PFSK-1 (cell line): ENCODE results near the gene REEP5.

Experiments
- FOXP2 ChIP-seq: optimal IDR thresholded peaks from 2 replicates; pipeline ENCODE3; 2011; ENCODE audit warnings: borderline replicate concordance, control low read depth, inconsistent platforms; ENCODE audit not compliant: insufficient read depth; ENCODE audit errors: extremely low read length, extremely low read depth
- POLR2AphosphoS5 ChIP-seq: IDR thresholded peaks from 2 replicates; pipeline ENCODE4 v1.6.1; 2012; ENCODE audit warnings: low read depth, mild to moderate bottlenecking, control low read depth, low read length, moderate library complexity
- SIN3A ChIP-seq: IDR thresholded peaks from 2 replicates; pipeline ENCODE4 v1.6.1; 2012; ENCODE audit warnings: mild to moderate bottlenecking, low read length, moderate library complexity, borderline replicate concordance; ENCODE audit not compliant: insufficient read depth
- TAF1 ChIP-seq: IDR thresholded peaks from 2 replicates; pipeline ENCODE4 v1.6.1; 2012; ENCODE audit warnings: low read length, control low read depth, borderline replicate concordance; ENCODE audit not compliant: insufficient read depth
- TF ChIP-seq, protein P1 (sequence below), 2 experiments: IDR thresholded peaks; 2 replicates each; pipeline versions ENCODE4 v1.6.1 to v1.8.0; 2011 to 2012; ENCODE audit warnings: low read depth in 2 of 2, low read length in 2 of 2, control low read depth in 1 of 2, inconsistent platforms in 1 of 2, mild to moderate bottlenecking in 1 of 2, moderate library complexity in 1 of 2; ENCODE audit not compliant: insufficient read depth in 1 of 2

The REEP5 gene

GRCh38 chr5:112921026-112921832 is 798 bp downstream of the REEP5 start:
- TF ChIP-seq SIN3A (peak; percentile 19; the same call in 1 of the 2 replicates), FOXP2 (no peak)

DNA sequence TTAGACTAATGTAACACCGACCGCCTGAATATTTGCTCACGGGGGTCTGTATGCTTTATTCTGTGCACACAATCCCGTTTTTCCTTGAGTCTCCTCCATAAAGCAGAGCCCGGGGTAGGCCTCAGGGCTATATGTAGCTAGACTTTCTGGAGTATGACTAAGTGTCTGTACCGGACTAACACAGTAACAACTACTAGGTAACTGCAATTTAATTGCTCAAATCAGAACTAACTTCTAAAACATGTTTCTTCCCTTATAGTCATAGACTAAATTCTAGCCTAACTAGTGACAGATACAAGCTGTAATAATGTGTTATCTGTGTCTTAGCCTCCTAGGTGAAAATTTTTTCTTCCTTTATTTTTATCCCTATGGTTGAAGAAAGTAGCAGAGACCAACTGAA is 2.1 kb downstream of the REEP5 start:
- TF ChIP-seq POLR2AphosphoS5 = no peak
- no peak for TF ChIP-seq SIN3A
- no peak for TF ChIP-seq TAF1
- TF ChIP-seq, protein P1, sequence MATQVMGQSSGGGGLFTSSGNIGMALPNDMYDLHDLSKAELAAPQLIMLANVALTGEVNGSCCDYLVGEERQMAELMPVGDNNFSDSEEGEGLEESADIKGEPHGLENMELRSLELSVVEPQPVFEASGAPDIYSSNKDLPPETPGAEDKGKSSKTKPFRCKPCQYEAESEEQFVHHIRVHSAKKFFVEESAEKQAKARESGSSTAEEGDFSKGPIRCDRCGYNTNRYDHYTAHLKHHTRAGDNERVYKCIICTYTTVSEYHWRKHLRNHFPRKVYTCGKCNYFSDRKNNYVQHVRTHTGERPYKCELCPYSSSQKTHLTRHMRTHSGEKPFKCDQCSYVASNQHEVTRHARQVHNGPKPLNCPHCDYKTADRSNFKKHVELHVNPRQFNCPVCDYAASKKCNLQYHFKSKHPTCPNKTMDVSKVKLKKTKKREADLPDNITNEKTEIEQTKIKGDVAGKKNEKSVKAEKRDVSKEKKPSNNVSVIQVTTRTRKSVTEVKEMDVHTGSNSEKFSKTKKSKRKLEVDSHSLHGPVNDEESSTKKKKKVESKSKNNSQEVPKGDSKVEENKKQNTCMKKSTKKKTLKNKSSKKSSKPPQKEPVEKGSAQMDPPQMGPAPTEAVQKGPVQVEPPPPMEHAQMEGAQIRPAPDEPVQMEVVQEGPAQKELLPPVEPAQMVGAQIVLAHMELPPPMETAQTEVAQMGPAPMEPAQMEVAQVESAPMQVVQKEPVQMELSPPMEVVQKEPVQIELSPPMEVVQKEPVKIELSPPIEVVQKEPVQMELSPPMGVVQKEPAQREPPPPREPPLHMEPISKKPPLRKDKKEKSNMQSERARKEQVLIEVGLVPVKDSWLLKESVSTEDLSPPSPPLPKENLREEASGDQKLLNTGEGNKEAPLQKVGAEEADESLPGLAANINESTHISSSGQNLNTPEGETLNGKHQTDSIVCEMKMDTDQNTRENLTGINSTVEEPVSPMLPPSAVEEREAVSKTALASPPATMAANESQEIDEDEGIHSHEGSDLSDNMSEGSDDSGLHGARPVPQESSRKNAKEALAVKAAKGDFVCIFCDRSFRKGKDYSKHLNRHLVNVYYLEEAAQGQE (IDR thresholded peaks at IDR 0.05; ENCODE audit: insufficient read depth in 1 of 2, low read depth in 2 of 2, low read length in 2 of 2) = no peak
- no peak for TF ChIP-seq FOXP2

DNA sequence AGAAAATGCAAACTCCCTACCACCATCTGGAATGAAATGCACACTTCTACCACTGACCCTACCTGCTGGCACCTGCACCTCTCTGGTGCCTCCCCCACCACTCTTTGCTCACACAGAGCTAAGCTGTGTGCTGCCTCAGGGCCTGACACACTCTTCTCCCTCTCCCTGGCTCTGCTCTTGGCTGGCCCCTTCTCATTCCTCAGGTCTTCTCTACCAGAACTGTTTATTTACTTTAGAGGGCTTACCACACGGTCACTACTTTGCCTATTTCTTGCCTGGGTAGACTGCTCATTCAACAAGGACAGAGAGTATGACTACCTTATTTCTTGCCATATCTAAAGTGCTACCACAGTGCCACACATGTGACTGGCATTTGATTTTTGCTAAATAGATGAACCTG is 3.3 kb downstream of the REEP5 start:
- TF ChIP-seq SIN3A (no peak), FOXP2 (no peak), TAF1 (no peak), POLR2AphosphoS5 (no peak)
- TF ChIP-seq, protein P1 (IDR thresholded peaks at IDR 0.05; ENCODE audit: insufficient read depth in 1 of 2, low read depth in 2 of 2, low read length in 2 of 2) = no peak

- TF ChIP-seq FOXP2 (no peak), POLR2AphosphoS5 (no peak), SIN3A (no peak), TAF1 (no peak)
- TF ChIP-seq, protein P1 (IDR thresholded peaks at IDR 0.05; ENCODE audit: insufficient read depth in 1 of 2, low read depth in 2 of 2, low read length in 2 of 2) = no peak
These were observed 3.9 kb downstream of the REEP5 start for GRCh38 chr5:112918136-112918535.

DNA sequence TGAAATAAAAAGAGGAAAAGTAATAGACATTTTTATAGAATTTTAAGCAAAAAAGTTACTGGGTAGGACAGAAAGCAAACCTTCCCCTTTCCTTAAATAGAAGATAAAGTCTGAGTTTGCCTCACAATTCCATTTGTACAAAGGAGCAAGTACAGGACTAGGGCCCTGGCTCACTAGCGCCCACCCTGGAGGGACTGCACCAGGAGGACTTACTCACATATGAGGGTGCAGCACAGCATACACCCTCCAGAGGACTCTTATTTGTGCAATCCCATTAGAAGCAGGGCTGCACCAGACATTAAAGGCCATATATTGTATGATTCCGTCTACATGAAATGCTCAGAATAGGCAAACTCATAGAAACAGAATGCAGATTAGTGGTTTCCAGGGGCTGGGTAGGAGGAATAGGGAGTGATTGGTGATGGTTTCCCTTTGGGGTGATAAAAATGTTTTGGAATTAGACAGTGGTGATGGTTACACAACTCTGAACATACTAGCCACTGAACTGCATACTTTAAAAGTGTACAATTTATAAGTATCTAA is 4.5 kb downstream of the REEP5 start:
- TF ChIP-seq SIN3A (no peak), TAF1 (no peak)

DNA sequence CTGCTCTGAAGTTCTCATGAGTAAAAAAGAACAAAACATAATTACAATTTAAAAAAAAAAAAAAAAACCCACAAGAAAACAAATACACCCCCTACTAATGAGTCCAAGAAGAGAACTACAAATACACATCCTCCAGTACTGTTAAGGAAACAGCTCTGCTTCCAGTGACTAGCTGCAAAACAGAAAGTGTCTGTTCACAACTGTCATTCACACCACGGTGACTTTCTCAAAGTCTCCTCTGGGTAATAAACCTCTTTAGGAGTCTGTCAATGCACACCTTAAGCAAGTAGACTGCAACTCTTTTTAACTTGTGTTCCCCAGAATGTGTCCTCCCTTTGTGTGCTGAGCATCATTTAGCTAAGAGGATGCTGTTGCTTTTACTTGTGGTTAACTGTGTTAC is 6.2 kb downstream of the REEP5 start:
- TF ChIP-seq SIN3A = no peak
